ENCODE measurements around the gene LGI4.

GRCh38 chr19:35136977-35137702 is 2.3 kb upstream of the LGI4 start:
- TF ChIP-seq CTCF (conservative IDR thresholded peaks at IDR 0.05 in 1 of 2, IDR thresholded peaks at IDR 0.05 in 1 of 2; ENCODE audit: low read depth in 1 of 2, low read length in 2 of 2) (no peak), EZH2 (IDR thresholded peaks at IDR 0.05; ENCODE audit: low read length, missing control alignments) (no peak)
